OCI-LY3 (cell line): ENCODE data around the gene CLEC10A.

Experiments used
- EZH2phosphoT487 ChIP-seq: fragments of 200-600 bp; shearing (Covaris generic); IDR thresholded peaks from 2 replicates; pipeline ENCODE4 v1.6.1; 2018; ENCODE audit warnings: antibody characterized with exemption, mixed run types, low read depth
- TF ChIP-seq, protein P1 (sequence below): fragments of 200-600, 300-600 bp; sonication (generic); IDR thresholded peaks from 2 replicates; pipeline ENCODE4 v1.5.1; 2014; ENCODE audit warnings: antibody characterized with exemption, low read length, low read depth

DNA sequence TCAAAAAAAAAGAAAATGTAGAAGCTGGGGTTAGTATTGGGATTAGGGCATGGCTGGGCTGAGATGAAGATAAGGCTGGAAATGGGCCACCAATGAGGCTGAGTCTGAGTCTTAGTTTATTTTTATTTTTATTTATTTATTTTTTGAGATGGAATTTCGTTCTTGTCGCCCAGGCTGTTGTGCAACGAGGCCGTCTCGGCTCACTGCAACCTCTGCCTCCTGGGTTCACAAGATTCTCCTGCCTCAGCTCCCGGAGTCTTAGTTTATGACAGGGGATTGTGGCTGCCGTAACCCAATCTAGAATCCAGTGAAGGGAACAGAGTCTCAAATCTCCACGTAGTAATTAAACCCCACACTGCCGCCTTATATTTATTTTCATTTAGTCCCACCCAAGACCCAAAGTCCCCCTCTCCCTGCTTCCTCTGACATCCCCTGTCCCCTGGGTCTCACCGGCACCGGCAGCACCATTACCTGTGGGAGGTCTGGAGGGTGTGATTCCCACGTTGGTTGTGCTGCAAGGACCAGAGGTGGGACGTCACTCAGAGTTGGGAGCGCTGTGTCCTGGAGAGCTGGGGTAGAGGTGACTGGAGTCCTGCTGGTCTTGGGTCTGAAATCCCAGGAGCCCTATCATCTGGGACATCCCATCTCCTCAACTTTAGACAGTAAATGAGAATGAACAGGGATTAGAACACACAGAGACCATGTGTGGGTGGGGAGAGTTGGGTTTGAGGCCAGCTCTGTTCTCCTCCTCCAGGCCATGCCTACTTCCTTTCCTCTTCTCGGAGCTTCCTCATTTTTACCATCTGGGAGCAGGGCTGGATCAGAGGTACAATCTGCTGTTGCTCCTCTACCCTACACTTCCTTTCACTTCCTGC lies at the start of gene CLEC10A:
- TF ChIP-seq, protein P1, sequence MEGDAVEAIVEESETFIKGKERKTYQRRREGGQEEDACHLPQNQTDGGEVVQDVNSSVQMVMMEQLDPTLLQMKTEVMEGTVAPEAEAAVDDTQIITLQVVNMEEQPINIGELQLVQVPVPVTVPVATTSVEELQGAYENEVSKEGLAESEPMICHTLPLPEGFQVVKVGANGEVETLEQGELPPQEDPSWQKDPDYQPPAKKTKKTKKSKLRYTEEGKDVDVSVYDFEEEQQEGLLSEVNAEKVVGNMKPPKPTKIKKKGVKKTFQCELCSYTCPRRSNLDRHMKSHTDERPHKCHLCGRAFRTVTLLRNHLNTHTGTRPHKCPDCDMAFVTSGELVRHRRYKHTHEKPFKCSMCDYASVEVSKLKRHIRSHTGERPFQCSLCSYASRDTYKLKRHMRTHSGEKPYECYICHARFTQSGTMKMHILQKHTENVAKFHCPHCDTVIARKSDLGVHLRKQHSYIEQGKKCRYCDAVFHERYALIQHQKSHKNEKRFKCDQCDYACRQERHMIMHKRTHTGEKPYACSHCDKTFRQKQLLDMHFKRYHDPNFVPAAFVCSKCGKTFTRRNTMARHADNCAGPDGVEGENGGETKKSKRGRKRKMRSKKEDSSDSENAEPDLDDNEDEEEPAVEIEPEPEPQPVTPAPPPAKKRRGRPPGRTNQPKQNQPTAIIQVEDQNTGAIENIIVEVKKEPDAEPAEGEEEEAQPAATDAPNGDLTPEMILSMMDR, result no peak
- TF ChIP-seq EZH2phosphoT487, result no peak
